ENCODE data around the gene OSER1. TPM values are rescaled to one million over a fixed set of nuclear protein-coding genes. Genes with fewer than 3 reads are reported as not detected.

OSER1 gene
- 53.9 TPM for polyA plus RNA-seq (2013)

DNA sequence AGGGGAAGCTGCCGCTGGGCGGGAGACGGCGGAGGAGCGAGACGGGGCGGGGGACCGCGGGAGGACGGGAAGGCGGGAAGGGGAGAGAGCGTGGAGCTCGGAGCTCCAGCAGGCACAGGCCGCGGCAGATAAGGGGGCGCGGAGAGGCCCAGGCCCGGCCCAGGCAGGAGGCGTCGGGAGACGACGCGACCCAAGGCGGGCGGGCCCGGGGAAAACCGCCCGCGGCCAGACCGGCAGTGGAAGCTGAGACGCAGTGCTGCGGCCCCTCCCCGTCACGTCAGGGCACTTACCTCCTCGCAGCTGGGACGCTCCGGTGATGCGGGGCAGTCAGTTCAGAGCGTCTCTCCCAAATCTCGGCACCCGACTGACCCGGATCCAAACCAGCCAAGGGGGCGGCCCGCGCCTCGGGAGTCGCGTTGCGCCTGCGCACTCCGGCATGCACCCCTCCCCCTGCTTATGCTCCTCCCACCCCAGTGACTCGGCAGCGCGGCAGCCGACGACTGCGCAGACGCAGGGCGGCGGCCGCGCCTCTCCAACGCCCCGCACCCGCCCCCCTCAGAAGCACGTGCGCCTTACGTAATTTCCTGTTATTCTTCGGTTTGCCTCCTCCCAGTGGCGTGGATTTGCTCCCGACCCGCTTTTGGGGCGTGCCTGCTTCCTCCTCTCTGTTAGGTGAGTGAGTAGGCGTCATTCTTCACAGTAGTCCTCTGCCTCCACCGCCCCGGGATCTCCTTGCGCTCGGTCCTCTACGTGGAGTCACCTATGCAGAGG is at the start of gene OSER1:
TSS of gene OSER1 (minus strand) at position 366 of the 771 bp plus-strand sequence. CDS start 3,814 bp downstream, outside the sequence.
- peak; percentile 96 to 99 (median 98) for DNase-seq
- ChIA-PET POLR2A (interaction anchor here (0.6 to 0.7 kb wide), 4 partner anchors 8 to 416 kb away, joined by 3 to 6 read pairs (median 4); partner anchors contain the start of gene TTPAL), CTCF (interaction anchor here (0.8 kb wide), 1 partner anchor 15 kb away, joined by 3 read pairs; no protein-coding TSS in a partner anchor)
- Histone ChIP-seq H3K27me3 (replicated peaks in 2 of 5; ENCODE audit: control insufficient read depth in 4 of 5, insufficient read depth in 5 of 5, low read length in 4 of 5) (no peaks in the 10 kb centered on the region), H3K4me1 (ENCODE audit: control extremely low read depth in 1 of 4, control insufficient read depth in 4 of 4, insufficient read depth in 4 of 4, low read length in 3 of 4) (peaks cover 30 to 50% (median 36%) of the 10 kb centered on the region in 4 experiments), H3K36me3 (ENCODE audit: control insufficient read depth in 4 of 4, insufficient read depth in 4 of 4, low read length in 3 of 4) (peaks cover 3 to 9% (median 7%) of the 10 kb centered on the region in 4 experiments), H3K9me3 (ENCODE audit: control extremely low read depth in 1 of 5, control insufficient read depth in 4 of 5, insufficient read depth in 2 of 5, low read depth in 1 of 5, low read length in 4 of 5) (no peaks in the 10 kb centered on the region), H3K27ac (ENCODE audit: insufficient read depth in 1 of 2, low read depth in 1 of 2, low read length in 2 of 2, poor library complexity in 1 of 2, severe bottlenecking in 2 of 2) (peak within 1 kb of the TSS; percentile 95 to 96), H3K4me3 (ENCODE audit: control insufficient read depth in 1 of 7, extremely low read depth in 1 of 7, insufficient read depth in 4 of 7, low read depth in 2 of 7, low read length in 6 of 7) (peak within 1 kb of the TSS; percentile 86 to 98 (median 94))
- 0% methylated on average over 68 of the region's 79 CpGs for WGBS (ENCODE audit: insufficient coverage)

DNA sequence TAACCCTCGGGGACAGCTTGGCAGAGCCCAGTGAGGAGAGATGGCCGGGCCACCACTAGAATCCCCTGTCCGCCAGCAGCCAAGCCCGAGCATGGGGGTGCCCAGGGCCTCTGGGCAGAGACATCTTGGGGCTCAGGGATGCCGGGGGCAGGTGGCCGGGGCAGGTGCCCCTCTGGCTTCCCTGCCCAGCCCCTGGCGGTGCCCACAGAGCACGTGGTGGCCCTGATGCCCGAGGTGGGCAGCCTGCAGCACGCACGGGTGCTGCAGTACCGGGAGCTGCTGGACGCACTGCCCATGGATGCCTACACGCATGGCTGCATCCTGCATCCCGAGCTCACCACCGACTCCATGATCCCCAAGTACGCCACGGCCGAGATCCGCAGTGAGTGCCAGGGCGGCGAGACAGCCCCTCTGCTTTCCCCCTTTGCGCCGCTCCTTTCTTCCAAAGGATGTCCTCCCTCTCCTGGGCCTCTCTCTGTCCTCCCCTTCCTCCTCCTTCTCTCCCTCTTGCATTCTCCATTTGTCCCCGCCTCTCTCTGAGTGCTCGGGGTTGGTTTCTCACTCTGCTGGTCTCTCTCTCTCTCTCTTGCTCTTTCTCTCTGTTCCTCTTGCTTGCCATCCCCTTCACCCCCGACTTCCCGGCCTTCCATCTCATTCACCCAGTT is 47.8 kb upstream of the OSER1 start:
- Histone ChIP-seq H3K4me3 (ENCODE audit: control insufficient read depth in 1 of 7, extremely low read depth in 1 of 7, insufficient read depth in 4 of 7, low read depth in 2 of 7, low read length in 6 of 7) (no peak overlapping the region), H3K27ac (ENCODE audit: insufficient read depth in 1 of 2, low read depth in 1 of 2, low read length in 2 of 2, poor library complexity in 1 of 2, severe bottlenecking in 2 of 2) (no peak overlapping the region), H3K36me3 (ENCODE audit: control insufficient read depth in 4 of 4, insufficient read depth in 4 of 4, low read length in 3 of 4) (no peaks in the 10 kb centered on the region), H3K9me3 (ENCODE audit: control extremely low read depth in 1 of 5, control insufficient read depth in 4 of 5, insufficient read depth in 2 of 5, low read depth in 1 of 5, low read length in 4 of 5) (no peaks in the 10 kb centered on the region), H3K4me1 (ENCODE audit: control extremely low read depth in 1 of 4, control insufficient read depth in 4 of 4, insufficient read depth in 4 of 4, low read length in 3 of 4) (no peaks in the 10 kb centered on the region), H3K27me3 (replicated peaks in 2 of 5; ENCODE audit: control insufficient read depth in 4 of 5, insufficient read depth in 5 of 5, low read length in 4 of 5) (peaks cover 0 to 1% (median 0%) of the 10 kb centered on the region in 5 experiments)
- ChIA-PET CTCF (no interaction called here), POLR2A (no interaction called here)
- WGBS (ENCODE audit: insufficient coverage): 96% methylated on average over 28 of the region's 28 CpGs
- DNase-seq: no peak

DNA sequence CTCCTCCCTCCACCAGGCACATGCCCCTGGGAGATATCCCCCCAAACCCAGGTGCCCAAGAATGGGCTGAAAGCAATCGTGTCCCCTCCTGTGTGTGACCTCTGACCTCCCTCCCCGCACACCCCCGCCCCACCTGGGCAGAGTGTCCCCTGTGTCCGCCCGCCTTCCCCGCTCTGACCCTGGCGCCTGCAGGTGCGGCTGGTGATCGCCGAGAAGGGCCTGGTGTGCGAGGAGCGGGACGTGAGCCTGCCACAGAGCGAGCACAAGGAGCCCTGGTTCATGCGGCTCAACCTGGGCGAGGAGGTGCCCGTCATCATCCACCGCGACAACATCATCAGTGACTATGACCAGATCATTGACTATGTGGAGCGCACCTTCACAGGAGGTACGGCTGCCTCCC is 46.4 kb upstream of the OSER1 start:
- H3K9me3 ChIP-seq (ENCODE audit: control extremely low read depth in 1 of 5, control insufficient read depth in 4 of 5, insufficient read depth in 2 of 5, low read depth in 1 of 5, low read length in 4 of 5): no peaks in the 10 kb centered on the region
- H3K4me1 ChIP-seq (ENCODE audit: control extremely low read depth in 1 of 4, control insufficient read depth in 4 of 4, insufficient read depth in 4 of 4, low read length in 3 of 4): no peaks in the 10 kb centered on the region
- no peaks in the 10 kb centered on the region for H3K27me3 ChIP-seq (replicated peaks in 2 of 5; ENCODE audit: control insufficient read depth in 4 of 5, insufficient read depth in 5 of 5, low read length in 4 of 5)
- DNase-seq: no peak
- no peak overlapping the region for H3K27ac ChIP-seq (ENCODE audit: insufficient read depth in 1 of 2, low read depth in 1 of 2, low read length in 2 of 2, poor library complexity in 1 of 2, severe bottlenecking in 2 of 2)
- CTCF ChIA-PET: no interaction called here
- WGBS (ENCODE audit: insufficient coverage): 98% methylated on average over 19 of the region's 21 CpGs
- no peak overlapping the region for H3K4me3 ChIP-seq (ENCODE audit: control insufficient read depth in 1 of 7, extremely low read depth in 1 of 7, insufficient read depth in 4 of 7, low read depth in 2 of 7, low read length in 6 of 7)
- H3K36me3 ChIP-seq (ENCODE audit: control insufficient read depth in 4 of 4, insufficient read depth in 4 of 4, low read length in 3 of 4): no peaks in the 10 kb centered on the region
- POLR2A ChIA-PET: no interaction called here

DNA sequence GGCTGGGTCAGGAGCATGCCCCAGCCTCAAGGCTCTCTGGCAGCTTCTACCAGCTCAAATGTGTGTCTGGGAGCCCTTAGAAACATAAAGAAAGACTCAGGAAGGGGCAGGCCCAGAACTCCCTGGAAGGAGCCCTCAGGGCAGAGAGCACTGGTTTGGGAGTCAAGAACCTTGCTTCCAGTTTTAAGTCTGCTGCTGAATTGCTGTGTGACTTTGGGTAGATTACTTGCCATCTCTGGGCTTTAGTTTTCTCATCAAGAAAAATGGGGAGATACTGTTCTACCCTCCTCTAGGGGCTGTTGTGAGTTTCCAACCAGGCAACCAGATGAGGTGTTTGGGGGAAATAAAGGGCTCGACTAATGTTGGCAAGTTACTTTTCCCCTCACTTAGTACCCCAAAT is 45.4 kb upstream of the OSER1 start:
- Histone ChIP-seq H3K27me3 (replicated peaks in 2 of 5; ENCODE audit: control insufficient read depth in 4 of 5, insufficient read depth in 5 of 5, low read length in 4 of 5) (no peaks in the 10 kb centered on the region), H3K4me1 (ENCODE audit: control extremely low read depth in 1 of 4, control insufficient read depth in 4 of 4, insufficient read depth in 4 of 4, low read length in 3 of 4) (no peaks in the 10 kb centered on the region), H3K9me3 (ENCODE audit: control extremely low read depth in 1 of 5, control insufficient read depth in 4 of 5, insufficient read depth in 2 of 5, low read depth in 1 of 5, low read length in 4 of 5) (no peaks in the 10 kb centered on the region), H3K4me3 (ENCODE audit: control insufficient read depth in 1 of 7, extremely low read depth in 1 of 7, insufficient read depth in 4 of 7, low read depth in 2 of 7, low read length in 6 of 7) (no peak overlapping the region), H3K27ac (ENCODE audit: insufficient read depth in 1 of 2, low read depth in 1 of 2, low read length in 2 of 2, poor library complexity in 1 of 2, severe bottlenecking in 2 of 2) (no peak overlapping the region), H3K36me3 (ENCODE audit: control insufficient read depth in 4 of 4, insufficient read depth in 4 of 4, low read length in 3 of 4) (no peaks in the 10 kb centered on the region)
- POLR2A ChIA-PET: no interaction called here
- no CpG with 5 or more reads among the region's 1 CpG for WGBS (ENCODE audit: insufficient coverage)
- CTCF ChIA-PET: interaction anchor here (2.1 kb wide), 1 partner anchor 37 kb away, joined by 4 read pairs; no protein-coding TSS in a partner anchor
- no peak for DNase-seq

DNA sequence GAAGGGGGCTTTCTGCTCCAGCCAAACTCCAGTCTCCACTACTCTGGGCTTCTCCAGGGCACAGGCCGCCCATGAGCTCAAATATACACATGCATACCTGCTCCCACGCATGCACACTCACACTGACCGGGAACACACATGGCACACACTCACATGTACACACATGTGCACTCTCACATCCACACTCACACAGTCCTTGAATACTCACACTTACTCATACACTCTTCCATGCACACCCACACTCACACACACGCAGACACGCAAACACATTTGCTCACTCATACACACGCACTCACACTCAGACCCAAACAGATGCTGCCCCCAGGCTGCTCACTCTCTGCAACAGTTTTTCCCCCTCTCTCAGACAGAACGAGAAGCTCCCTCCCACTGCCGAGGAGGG is 43.5 kb upstream of the OSER1 start:
- H3K36me3 ChIP-seq (ENCODE audit: control insufficient read depth in 4 of 4, insufficient read depth in 4 of 4, low read length in 3 of 4): no peaks in the 10 kb centered on the region
- WGBS (ENCODE audit: insufficient coverage): 88% methylated on average over 7 of the region's 8 CpGs
- DNase-seq: no peak
- peaks cover 0 to 2% (median 0%) of the 10 kb centered on the region in 5 experiments for H3K27me3 ChIP-seq (replicated peaks in 2 of 5; ENCODE audit: control insufficient read depth in 4 of 5, insufficient read depth in 5 of 5, low read length in 4 of 5)
- CTCF ChIA-PET: interaction anchor here (1.0 to 2.1 kb wide), 2 partner anchors 9 to 35 kb away, joined by 3 to 4 read pairs; no protein-coding TSS in a partner anchor
- H3K4me3 ChIP-seq (ENCODE audit: control insufficient read depth in 1 of 7, extremely low read depth in 1 of 7, insufficient read depth in 4 of 7, low read depth in 2 of 7, low read length in 6 of 7): no peak overlapping the region
- POLR2A ChIA-PET: no interaction called here
- H3K9me3 ChIP-seq (ENCODE audit: control extremely low read depth in 1 of 5, control insufficient read depth in 4 of 5, insufficient read depth in 2 of 5, low read depth in 1 of 5, low read length in 4 of 5): no peaks in the 10 kb centered on the region
- H3K27ac ChIP-seq (ENCODE audit: insufficient read depth in 1 of 2, low read depth in 1 of 2, low read length in 2 of 2, poor library complexity in 1 of 2, severe bottlenecking in 2 of 2): no peak overlapping the region
- no peaks in the 10 kb centered on the region for H3K4me1 ChIP-seq (ENCODE audit: control extremely low read depth in 1 of 4, control insufficient read depth in 4 of 4, insufficient read depth in 4 of 4, low read length in 3 of 4)

DNA sequence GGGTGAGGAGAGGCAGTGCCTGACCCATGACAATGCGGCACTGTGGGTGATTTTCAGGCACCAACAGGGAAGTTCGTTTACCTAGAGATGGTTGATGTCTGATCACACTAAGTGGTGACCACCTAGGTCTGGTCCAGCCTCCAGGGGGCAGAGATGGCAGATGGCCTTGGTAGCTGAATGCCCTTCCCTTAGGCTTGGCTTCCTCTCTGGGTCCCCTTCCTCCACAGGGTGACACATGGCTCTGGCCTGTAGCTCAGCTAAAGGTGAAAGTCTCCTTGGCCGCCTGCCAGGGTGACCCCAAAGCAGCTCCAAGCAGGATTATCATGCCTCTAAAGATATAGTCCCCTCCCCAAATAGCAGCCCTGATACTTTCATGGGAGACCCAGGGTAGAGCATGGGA is 43.0 kb upstream of the OSER1 start:
- no peak for DNase-seq
- no peaks in the 10 kb centered on the region for H3K4me1 ChIP-seq (ENCODE audit: control extremely low read depth in 1 of 4, control insufficient read depth in 4 of 4, insufficient read depth in 4 of 4, low read length in 3 of 4)
- CTCF ChIA-PET: interaction anchor here (1.0 kb wide), 1 partner anchor 10 kb away, joined by 3 read pairs; no protein-coding TSS in a partner anchor
- H3K27me3 ChIP-seq (replicated peaks in 2 of 5; ENCODE audit: control insufficient read depth in 4 of 5, insufficient read depth in 5 of 5, low read length in 4 of 5): peaks cover 0 to 3% (median 2%) of the 10 kb centered on the region in 5 experiments
- no peaks in the 10 kb centered on the region for H3K36me3 ChIP-seq (ENCODE audit: control insufficient read depth in 4 of 4, insufficient read depth in 4 of 4, low read length in 3 of 4)
- 100% methylated on average over 2 of the region's 3 CpGs for WGBS (ENCODE audit: insufficient coverage)
- POLR2A ChIA-PET: no interaction called here
- H3K27ac ChIP-seq (ENCODE audit: insufficient read depth in 1 of 2, low read depth in 1 of 2, low read length in 2 of 2, poor library complexity in 1 of 2, severe bottlenecking in 2 of 2): no peak overlapping the region
- H3K9me3 ChIP-seq (ENCODE audit: control extremely low read depth in 1 of 5, control insufficient read depth in 4 of 5, insufficient read depth in 2 of 5, low read depth in 1 of 5, low read length in 4 of 5): no peaks in the 10 kb centered on the region
- no peak overlapping the region for H3K4me3 ChIP-seq (ENCODE audit: control insufficient read depth in 1 of 7, extremely low read depth in 1 of 7, insufficient read depth in 4 of 7, low read depth in 2 of 7, low read length in 6 of 7)

DNA sequence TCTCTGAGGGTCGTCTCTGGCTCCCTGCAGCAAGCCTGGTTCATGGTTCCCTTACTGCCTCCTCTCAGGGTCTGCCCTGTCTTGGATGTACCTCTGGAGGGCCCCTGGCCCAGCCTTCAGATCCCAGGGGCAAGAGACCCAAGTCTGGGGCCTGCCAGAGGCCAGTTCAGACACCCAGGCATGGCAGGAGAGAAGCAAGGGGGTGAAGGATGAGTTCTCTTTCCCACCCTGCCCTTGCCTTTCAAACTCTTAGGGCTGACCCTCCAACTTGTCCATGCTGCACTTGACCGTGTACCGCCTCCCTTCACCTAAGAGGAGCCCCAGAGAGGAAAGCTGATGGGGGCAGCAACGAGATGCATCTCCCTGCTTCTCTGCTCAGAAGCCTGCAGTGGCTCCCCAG is 40.7 kb upstream of the OSER1 start:
- CTCF ChIA-PET: no interaction called here
- no peak for DNase-seq
- H3K36me3 ChIP-seq (ENCODE audit: control insufficient read depth in 4 of 4, insufficient read depth in 4 of 4, low read length in 3 of 4): no peaks in the 10 kb centered on the region
- H3K9me3 ChIP-seq (ENCODE audit: control extremely low read depth in 1 of 5, control insufficient read depth in 4 of 5, insufficient read depth in 2 of 5, low read depth in 1 of 5, low read length in 4 of 5): no peaks in the 10 kb centered on the region
- peaks cover 0 to 25% (median 6%) of the 10 kb centered on the region in 5 experiments for H3K27me3 ChIP-seq (replicated peaks in 2 of 5; ENCODE audit: control insufficient read depth in 4 of 5, insufficient read depth in 5 of 5, low read length in 4 of 5)
- H3K27ac ChIP-seq (ENCODE audit: insufficient read depth in 1 of 2, low read depth in 1 of 2, low read length in 2 of 2, poor library complexity in 1 of 2, severe bottlenecking in 2 of 2): no peak overlapping the region
- WGBS (ENCODE audit: insufficient coverage): 86% methylated on average over 3 of the region's 4 CpGs
- peaks cover 0 to 4% (median 0%) of the 10 kb centered on the region in 4 experiments for H3K4me1 ChIP-seq (ENCODE audit: control extremely low read depth in 1 of 4, control insufficient read depth in 4 of 4, insufficient read depth in 4 of 4, low read length in 3 of 4)
- no peak overlapping the region for H3K4me3 ChIP-seq (ENCODE audit: control insufficient read depth in 1 of 7, extremely low read depth in 1 of 7, insufficient read depth in 4 of 7, low read depth in 2 of 7, low read length in 6 of 7)
- POLR2A ChIA-PET: no interaction called here

Measured in common myeloid progenitor, CD34-positive (primary cell).